Left forelimb (tissue), 1 donor: Measurements from ENCODE around the gene RBFOX1.
"Not testable (repeated sequence)": the region's sequence is repeated elsewhere in the genome, so short reads cannot be mapped to it uniquely, and the experiment has no call there.

Experiments
- DNase-seq: peaks from one replicate; pipeline ENCODE4 v3.0.0-alpha.2; 2018; ENCODE audit warnings: low spot score

The RBFOX1 gene

DNA sequence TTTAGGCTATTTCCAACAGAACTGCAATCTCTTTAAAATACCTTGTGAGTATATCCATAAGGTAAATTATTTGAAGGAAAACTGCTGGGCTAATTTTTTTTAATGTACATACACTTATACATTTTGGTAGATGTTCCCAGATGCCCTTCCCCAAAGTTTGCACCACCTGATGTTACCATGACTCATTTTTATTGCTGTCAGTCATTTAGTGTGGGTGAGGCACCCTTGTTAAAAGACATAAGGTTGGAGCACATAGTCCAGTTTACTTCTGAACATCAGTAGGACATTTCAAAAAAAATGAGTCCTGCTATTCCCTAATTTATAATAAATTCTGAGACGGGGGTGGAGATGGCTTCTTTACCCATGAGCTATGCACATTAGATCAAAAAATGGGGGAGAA is 138.6 kb downstream of the RBFOX1 start:
- DNase-seq: no peak

DNA sequence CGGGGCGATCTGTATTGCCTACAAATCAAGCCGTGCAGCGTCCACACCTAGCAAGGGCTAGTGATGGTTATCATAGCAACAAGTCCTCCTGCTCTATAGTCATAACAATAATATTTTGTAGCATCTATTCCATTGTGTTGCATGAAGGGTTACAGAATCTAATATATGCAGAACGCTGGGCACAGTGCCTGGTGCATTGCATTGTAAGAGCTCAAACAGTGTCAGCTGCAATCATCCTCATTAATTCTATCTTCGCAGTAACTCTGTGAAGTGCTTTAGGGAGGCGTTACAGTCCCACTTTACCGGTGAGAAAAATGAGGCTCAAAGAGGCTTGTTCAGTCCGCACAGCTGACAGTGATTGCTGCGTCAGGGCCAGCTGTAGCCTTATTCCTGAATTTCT is 149.4 kb downstream of the RBFOX1 start:
- no peak for DNase-seq

DNA sequence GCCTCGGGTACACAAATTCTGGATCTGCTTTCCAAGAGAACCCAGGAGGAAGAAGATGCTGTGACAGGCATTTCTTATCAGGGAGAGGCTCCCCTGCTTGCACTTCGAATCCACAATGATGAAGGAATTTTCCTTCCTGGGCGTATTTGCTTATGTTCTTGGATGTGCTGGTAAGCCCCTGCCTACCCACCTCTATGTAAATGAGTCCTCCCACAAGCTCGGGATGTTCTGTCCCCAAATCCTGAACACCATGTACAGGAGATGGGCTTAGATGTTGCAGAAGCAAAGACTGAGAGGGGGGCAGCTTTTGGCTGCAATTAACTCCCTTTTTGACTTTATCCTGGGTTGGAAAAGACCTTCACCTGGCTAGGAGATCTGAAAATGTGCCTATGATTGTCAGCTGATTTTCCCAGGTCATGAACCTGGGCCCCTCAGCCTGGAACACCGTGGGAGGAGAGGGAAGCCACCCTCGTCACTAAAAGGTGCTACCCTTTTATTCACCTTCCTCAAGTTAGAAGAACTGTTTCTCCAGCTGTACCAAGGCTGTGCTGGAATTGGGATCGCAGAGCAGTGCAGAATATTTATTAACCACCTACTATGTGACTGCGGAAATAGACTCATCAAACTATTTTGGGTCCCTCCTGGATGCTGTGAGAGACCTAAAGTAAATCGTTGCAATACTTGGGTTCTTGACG is 150.1 kb downstream of the RBFOX1 start:
- DNase-seq: no peak

DNA sequence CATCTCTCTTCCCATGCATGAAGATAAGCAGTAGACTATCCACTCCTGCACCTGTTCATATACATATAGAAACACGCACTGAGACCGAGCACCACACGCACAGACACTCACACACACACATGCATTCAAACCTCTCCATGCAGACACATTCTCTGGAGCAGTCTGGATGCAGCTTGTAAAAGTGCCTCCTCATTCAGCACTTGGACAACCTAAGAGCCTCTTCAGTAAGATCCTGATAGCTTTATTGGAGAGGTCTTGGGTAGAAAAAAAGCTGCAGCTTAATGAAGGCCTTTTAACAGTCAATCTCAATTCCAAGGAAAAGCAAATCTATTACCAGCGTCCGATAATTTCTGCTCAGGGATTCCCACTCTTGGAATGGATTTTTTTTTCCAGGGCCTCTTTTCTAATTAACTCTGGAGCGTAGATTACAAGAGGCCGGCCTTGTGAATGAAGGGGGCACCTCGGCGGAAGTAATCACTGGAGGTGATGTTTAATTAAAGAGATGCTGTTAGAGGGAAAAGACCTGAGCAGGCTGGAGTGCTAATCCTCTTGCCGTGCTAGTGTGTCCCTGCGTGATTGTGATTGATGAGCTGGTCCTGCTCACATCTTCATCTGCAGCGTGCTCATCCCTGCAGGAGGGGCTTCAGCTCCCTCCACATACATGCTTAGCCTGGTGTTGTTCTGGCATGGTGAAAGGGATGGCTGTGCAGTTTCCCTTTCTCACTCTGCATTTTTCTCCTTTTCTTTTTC is 155.1 kb downstream of the RBFOX1 start:
- DNase-seq: no peak

DNA sequence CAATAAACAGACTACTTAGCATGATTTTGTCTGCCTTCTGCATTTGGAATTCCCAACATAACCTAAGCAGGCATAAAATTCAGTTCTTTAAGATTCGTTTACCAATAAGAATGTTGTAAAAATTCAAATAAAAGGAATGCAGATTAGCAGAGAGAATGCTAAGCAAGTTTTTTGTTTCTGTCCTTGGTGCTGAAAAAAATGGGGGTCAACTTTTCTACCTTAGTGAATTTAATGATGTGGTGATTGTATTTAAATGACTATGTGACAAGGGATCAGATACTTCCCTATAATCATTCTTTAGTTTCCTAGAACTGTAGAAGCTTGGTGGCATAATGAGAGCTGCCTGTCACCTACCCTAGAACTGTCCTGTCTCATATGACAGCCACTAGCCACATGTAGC is 159.5 kb downstream of the RBFOX1 start:
- no peak for DNase-seq

DNA sequence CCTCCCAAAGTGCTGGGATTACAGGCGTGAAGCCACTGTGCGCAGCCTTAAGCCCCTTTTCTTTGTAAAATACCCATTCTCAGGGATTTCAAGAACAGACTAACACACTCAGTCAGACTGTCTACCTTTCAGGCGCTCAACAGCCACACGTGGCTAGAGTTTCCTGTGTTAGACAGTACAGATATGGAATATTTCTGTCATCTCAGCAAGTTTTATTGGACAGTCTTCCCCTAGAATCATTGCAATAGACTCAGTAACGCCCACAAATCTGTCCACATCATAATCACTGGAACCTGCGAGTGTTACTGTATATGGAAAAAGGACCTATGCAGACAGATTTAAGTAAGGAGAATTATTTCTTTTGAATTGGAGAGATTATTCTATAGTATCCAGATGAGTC is 160.5 kb downstream of the RBFOX1 start:
- no peak for DNase-seq

DNA sequence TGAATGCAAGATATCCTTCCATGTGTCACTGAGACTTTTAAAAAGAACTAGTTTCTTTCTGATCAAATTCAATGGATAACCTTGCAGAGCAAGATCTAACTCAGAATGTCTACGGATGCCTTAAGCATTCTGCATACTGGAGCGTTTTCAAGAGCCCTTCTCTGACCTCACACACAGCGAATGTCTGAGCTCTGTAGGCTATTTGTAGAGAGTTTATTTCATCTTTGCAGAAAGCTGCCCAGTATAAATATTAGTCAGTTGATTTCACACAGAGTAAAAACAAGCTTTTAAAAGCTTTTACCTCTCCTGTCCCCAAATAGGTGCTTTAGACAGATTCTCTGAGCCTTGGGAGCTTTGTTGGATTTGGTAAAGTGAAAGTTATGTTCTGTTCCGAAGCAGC is 165.0 kb downstream of the RBFOX1 start:
- no peak for DNase-seq

DNA sequence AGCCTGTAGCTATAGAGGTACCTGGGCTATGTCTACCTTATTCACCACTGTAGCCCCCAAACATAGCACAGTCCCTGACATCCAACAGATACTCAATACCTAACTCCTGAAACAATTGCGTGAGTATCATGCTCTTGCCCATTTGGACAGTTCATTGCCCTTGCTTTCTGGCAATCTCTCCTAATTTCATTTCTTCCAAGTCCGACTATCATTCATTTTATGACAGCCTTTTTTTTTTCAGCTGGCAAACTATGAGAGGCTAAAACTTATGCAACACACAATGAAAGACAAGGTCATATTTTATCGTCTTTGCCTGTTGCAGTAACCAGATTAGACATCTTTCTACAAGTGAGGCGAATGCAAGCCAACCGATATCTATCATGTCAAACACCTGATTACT is 169.2 kb downstream of the RBFOX1 start:
- DNase-seq: no peak

DNA sequence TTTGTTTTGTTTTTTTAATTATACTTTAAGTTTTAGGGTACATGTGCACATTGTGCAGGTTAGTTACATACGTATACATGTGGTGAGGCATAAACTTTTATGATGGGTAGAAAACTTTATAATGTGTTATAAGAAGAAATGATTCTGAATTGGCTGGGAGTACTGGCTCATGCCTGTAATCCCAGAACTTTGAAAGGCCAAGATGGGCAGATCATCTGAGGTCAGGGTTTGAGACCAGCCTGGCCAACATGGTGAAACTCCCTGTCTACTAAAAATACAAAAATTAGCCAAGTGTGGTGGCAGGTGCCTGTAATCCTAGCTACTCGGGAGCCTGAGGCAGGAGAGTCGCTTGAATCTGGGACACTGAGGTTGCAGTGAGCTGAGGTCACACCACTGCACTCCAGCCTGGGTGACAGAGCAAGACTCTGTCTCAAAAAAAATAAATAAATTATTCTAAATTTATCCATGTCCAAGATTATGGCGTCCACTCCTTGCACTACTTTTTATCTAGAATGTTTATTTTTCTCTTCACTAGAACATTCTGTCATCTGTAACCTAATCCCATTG is 170.0 kb downstream of the RBFOX1 start:
- not testable (repeated sequence) for DNase-seq

DNA sequence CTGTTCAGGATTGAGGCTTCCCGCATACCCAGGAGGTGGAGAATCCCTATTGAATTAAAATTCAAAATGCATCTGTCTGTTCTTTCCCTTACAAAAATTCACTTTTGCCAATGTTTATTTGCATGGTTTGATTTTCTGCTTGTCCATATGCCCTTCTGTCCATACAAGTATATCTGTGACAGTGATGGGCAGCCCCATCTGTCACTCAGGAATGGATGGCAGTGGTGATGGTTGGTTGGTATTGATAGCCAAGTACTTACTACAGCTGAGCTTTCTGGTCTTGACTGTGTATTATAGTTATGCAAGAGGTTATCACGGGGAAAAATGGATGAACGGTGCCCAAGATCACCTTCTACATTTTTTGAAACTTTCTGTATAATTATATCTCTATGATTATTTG is 171.0 kb downstream of the RBFOX1 start:
- DNase-seq: no peak

DNA sequence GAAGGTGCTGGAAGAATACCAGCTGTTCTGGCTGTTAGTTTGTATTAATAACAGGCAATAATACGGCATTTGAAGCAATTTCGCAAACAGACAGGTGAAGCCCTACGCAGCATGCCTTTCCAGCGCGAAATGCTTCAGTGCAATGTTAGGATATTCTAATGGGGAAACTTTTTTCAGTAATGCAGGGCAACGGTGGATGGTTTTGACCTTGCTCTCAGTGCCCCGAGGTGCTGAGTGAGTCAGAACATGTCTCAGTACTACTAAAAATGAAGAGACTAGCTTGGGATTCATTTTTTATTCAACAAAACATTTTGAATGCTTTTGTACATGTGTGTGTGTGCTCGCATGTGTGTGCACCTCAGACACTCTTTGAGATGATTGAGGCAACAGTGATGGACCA is 172.2 kb downstream of the RBFOX1 start:
- no peak for DNase-seq

DNA sequence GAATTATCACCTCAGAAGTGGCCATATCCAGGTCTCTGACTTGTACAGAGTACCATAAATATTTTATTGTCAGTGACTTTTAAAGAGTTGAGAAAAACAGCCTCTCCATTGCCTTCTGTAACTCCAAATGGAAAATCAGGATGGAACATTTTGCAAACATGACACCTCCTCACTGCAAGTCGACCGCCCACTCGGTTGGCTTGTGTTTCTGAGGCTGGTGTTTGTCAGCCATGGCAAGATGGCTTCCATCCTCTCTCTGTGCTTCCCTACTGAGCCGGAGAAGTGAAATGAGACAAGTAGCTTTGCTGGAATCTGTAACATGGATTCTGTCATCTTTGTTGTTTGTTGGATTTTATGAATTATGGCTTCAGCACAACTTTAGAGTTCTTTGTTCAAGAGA is 172.8 kb downstream of the RBFOX1 start:
- DNase-seq: no peak

DNA sequence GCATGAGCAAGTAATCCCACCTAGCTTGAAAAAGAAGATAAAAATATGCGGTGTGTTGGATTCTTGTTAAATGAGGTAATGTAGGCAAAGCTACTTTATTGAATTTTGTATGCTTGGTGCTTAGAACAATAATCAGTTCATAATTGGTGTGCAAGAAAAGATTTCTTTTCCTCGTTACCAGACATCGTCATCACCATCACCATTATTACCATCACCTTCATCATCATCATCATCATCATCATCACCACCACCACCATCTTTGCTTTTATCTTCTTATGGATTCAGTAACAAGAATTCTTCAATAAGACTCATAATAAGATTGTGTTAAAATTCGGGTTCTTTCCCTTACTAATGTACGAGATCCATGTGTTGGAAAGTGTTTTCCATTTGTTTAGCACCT is 173.7 kb downstream of the RBFOX1 start:
- no peak for DNase-seq

DNA sequence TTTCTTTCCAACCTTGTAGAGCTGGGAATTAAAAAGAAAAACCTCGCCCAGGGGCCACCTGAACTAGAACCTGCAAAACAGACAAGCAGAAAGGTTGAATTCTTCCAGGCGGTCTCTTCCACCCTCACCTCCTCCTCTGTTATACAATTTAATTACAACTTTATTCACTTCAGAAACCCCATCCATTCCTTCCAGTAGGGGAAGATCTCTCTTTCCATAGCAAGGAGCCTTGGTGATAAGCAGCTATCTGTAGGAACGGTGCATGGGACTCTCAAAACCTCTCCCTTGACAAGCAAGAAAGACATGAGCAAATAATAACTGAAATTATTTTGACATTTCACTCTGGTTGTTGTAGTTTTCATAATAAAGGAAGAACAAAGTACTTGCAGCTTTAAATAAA is 176.0 kb downstream of the RBFOX1 start:
- DNase-seq: no peak

DNA sequence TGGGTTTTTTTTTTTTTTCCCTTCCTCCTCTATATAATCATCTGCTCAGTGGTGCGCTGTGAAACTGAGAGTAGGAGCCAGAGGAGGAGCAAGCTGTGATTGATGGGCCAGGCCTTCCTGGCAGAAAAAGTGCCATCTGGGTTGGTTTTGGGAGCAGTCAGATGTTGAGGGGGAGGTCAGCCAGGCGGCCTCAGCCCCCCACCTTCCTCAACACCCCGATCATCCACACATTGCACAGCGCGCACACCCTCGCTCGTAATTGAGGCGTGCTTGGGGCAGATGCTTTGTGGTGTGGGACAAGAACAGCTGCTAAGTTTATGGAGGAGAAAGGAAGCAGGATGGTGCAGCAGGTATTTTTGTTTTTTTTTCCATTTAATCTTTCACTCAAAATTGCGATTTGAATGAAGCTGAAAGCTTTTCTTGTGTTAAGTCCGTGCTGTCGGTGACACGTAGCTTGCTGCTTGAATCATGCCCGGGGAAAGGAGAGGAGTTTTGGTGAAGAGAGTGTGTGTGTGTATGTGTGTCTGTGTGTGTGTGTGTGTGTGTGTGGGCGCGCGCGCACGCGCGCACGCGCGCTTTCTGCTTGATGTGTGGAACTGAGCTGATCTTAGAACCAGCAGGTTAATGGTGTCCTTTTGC is 177.4 kb downstream of the RBFOX1 start:
- DNase-seq: no peak

DNA sequence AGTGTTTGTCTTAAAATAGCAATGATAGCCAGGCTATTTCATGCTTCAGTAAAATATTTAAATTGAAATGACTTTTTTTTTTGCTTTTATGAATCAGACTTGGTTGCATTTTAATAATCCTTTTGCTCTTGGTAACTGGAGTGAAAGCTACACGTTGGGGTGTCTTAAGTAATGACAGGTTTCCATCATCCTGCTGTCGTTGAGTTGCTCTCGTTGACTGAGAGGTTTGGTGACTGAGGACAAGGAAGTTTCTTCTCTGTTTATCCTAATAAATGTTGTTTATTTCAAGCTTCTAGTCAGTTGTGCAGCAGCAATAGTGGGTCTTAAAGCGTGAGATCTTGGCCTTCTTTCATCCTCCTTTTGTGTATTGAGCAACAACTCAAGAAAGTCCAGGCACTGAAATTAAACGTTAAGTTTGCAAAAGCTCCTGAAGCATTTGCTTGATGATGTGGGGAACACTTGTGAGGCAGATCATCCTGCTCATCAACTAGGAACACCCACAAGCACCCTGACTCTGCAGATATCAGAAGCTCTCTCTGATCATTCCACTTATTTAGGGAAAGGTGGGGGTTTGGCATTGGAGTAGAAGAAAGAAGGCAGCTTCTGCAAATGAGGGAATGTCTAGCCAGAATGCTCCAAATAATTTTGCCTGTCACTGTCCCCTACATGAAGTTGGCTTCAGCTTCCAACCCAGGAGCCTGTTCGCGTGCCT is 179.1 kb downstream of the RBFOX1 start:
- DNase-seq: no peak

DNA sequence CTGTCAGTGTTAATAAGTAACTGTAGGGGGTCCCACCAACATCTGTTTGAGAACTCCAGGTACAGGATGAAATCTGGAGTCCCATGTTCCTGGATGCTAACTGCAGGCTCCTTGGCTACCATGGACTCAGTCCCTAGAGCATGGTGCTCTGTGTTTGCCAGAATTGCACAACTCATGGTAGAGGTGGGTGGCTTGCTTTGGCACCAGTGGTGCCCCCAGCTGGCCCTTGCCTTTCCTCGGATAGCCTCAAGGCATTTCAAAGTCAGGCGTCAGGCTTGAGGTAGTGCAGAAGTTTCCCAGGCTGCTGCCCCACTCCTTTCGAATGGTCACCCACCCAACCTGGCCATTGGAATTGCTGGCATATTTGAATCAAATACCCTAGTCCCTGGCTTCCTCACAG is 179.9 kb downstream of the RBFOX1 start:
- DNase-seq: no peak

DNA sequence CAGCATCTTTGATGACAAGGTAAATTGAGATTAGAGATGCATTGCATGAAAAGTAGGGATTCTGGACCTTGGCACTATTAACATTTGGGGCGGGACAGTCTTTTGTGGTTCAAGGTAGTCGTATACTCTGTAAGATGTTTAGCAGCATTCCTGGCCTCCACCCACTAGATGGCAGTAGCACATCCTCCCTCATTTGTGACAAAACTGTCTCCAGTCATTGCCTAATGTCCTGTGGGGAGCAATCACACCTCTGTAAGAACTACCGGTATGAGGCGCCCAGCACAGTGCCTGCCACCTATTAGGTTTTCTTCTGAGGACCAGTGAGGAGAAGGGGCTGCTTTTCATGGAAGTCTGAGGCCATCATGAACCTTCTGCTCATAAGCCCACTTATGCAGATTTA is 180.8 kb downstream of the RBFOX1 start:
- DNase-seq: no peak

DNA sequence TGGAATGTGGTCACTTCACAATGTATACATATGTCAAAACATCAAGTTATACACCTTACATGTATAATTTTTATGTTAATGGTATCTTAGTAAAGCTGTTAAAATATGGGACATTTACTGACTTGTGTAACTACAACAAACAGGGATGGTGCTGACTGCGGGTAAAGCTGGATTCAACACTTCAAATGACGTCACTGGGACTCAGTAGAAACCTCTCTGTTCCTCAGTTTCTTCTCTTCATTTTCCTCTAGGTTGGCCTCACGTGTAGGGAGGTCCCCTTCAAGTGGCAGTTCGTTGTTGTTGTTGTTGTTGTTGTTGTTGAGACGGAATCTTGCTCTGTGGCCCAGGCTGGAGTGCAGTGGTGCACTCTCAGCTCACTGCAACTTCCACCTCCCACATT is 182.9 kb downstream of the RBFOX1 start:
- DNase-seq: no peak

DNA sequence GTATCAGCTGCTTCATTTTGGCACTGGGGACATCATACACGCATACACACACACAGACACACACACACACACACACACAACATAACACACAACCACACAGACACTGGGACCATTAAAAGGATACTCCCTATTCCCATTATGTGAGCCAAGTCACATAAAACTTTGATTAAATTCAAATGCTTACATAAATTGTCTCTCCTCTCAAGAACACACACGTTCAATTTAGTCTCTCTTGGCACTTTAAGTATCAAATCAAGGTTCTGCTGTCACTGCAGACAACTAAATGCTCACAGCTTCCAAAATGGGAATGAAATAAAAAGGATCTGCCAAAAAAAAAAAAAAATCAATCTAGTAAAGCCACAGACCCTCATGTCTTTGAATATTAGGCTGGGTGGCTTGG is 184.9 kb downstream of the RBFOX1 start:
- no peak for DNase-seq

DNA sequence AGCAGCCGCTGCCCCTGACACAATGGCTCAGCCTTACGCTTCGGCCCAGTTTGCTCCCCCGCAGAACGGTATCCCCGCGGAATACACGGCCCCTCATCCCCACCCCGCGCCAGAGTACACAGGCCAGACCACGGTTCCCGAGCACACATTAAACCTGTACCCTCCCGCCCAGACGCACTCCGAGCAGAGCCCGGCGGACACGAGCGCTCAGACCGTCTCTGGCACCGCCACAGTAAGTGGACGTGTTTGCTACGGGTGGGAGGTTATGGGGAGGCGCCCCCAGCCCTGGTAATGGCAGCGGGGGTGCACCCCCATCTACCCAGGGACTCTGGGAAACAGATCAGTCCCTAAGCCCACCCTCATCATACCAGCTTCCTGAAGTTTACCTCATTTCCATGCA is 185.5 kb downstream of the RBFOX1 start:
- no peak for DNase-seq

DNA sequence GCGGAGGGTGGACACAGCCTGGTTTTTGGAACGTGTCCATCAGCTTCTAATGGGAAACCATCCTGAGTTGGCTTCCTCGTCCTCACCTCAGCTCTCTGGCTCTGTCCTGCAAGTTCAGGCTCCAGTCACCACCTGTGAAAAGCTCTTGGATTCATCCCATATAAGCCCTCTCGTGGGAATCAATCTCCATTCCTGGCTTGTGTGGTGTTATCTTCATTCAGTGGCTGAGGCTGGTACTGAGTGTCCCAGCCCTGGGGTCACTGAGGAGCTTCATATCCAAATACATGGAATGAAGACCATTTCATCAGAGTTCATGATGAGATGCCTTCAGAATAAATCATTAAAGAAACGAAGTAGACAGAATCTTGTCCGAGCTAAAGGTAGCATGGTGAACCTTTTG is 189.2 kb downstream of the RBFOX1 start:
- DNase-seq: no peak

DNA sequence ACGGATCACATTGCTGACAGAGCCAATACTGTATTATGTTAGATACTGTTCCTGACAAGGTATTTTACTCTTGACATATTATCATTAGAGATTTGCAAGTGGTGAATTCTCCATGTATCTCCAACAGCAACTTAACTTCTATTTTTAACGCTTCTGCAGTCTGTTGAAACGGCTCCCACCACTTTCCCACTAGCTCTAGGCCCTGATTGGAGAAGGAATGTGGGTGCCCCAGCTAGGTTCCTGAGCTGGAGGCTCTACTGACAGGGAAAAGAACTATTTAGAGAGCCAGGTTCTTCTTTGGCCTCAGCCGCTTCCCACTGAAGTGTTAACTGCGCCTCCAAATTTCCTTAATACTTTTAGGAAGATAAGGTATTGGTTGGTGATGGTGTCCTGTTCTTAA is 191.8 kb downstream of the RBFOX1 start:
- DNase-seq: no peak
